GM20431 (cell line): ENCODE results near the gene RANBP10.
"Not testable (repeated sequence)": the region's sequence is repeated elsewhere in the genome, so short reads cannot be mapped to it uniquely, and the experiment has no call there.

Source experiments
- in situ Hi-C: fragments of 300-500 bp; cut with MseI, MboI; formaldehyde crosslinking; loops from one replicate; pipeline ENCODE4 v1.15.0; 2020; ENCODE audit warnings: low sequenced_read_pairs; ENCODE audit not compliant: unreplicated experiment

Gene RANBP10

GRCh38 chr16:67806428-67807147, at the start of gene RANBP10, which contains the start of gene TSNAXIP1:
TSS of gene RANBP10 (minus strand) at chr16:67806560. CDS start at chr16:67806536, 24 bp downstream.
TSS of gene TSNAXIP1 (plus strand) at chr16:67806889. CDS start at chr16:67807150, 261 bp downstream.
- in situ Hi-C loops = no loop called here

- in situ Hi-C loops = no loop called here
These were observed 49.4 kb upstream of the RANBP10 start for GRCh38 chr16:67855789-67856188.

- in situ Hi-C loops = no loop called here
These were observed 47.3 kb upstream of the RANBP10 start for GRCh38 chr16:67853670-67854069.

GRCh38 chr16:67848118-67848517, 41.8 kb upstream of the RANBP10 start:
- in situ Hi-C loops = no loop called here

GRCh38 chr16:67847064-67847861, 40.9 kb upstream of the RANBP10 start, which contains the start of gene CENPT:
TSS of gene CENPT (minus strand) at chr16:67847693. CDS start at chr16:67833859, 13,834 bp downstream.
- in situ Hi-C loops = no loop called here

- in situ Hi-C loops = no loop called here
These were observed 40.1 kb upstream of the RANBP10 start, which contains the start of gene NUTF2 for GRCh38 chr16:67846320-67847063. TSS of gene NUTF2 (plus strand) at chr16:67846933. CDS start at chr16:67865131, 18,198 bp downstream.

- in situ Hi-C loops = no loop called here
These were observed 39.6 kb upstream of the RANBP10 start for GRCh38 chr16:67846063-67846319.

- in situ Hi-C loops = no loop called here
These were observed 39.1 kb upstream of the RANBP10 start for GRCh38 chr16:67845291-67846062.

GRCh38 chr16:67844497-67844896, 38.1 kb upstream of the RANBP10 start:
- in situ Hi-C loops = no loop called here

- in situ Hi-C loops = no loop called here
These were observed 37.0 kb upstream of the RANBP10 start for GRCh38 chr16:67843343-67843765.

- in situ Hi-C loops = no loop called here
These were observed 36.4 kb upstream of the RANBP10 start for GRCh38 chr16:67842509-67843342.

- in situ Hi-C loops = no loop called here
These were observed 35.6 kb upstream of the RANBP10 start, which contains the start of gene THAP11 for GRCh38 chr16:67841816-67842508. TSS of gene THAP11 (plus strand) at chr16:67842320. CDS start at chr16:67842555, 235 bp downstream.

- in situ Hi-C loops = no loop called here
These were observed 34.9 kb upstream of the RANBP10 start for GRCh38 chr16:67841198-67841815.

- in situ Hi-C loops = no loop called here
These were observed 31.5 kb upstream of the RANBP10 start for GRCh38 chr16:67837811-67838210.

- in situ Hi-C loops = not testable (repeated sequence)
These were observed 30.8 kb upstream of the RANBP10 start for GRCh38 chr16:67837190-67837589.

GRCh38 chr16:67834242-67834614, 27.9 kb upstream of the RANBP10 start:
- in situ Hi-C loops = no loop called here

- in situ Hi-C loops = no loop called here
These were observed 27.3 kb upstream of the RANBP10 start for GRCh38 chr16:67833415-67834241.
